ENCODE measurements around the gene SIDT2. TPM values are rescaled to one million over a fixed set of nuclear protein-coding genes. Genes with fewer than 3 reads are reported as not detected.

The SIDT2 gene
- total RNA-seq, 2 donors from 2014 or later, result 39.3 to 43.0 TPM

DNA sequence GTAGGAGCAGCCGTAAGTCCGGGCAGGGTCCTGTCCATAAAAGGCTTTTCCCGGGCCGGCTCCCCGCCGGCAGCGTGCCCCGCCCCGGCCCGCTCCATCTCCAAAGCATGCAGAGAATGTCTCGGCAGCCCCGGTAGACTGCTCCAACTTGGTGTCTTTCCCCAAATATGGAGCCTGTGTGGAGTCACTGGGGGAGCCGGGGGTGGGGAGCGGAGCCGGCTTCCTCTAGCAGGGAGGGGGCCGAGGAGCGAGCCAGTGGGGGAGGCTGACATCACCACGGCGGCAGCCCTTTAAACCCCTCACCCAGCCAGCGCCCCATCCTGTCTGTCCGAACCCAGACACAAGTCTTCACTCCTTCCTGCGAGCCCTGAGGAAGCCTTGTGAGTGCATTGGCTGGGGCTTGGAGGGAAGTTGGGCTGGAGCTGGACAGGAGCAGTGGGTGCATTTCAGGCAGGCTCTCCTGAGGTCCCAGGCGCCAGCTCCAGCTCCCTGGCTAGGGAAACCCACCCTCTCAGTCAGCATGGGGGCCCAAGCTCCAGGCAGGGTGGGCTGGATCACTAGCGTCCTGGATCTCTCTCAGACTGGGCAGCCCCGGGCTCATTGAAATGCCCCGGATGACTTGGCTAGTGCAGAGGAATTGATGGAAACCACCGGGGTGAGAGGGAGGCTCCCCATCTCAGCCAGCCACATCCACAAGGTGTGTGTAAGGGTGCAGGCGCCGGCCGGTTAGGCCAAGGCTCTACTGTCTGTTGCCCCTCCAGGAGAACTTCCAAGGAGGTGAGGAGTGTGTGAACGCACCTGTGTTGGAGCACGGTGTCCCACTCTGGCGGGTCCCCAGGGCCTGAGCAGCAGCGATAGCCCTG lies 20.7 kb downstream of the SIDT2 start, which contains the start of gene TAGLN:
Gene TAGLN, plus strand, starts transcription at position 318 of the 863 bp plus-strand sequence. CDS start 3,644 bp downstream, outside the sequence.
- peak within 1 kb of the TSS; percentile 88 for H3K4me3 ChIP-seq (ENCODE audit: low read length)
- 0 to 8% methylated on average over 7 to 34 of the region's 34 CpGs for WGBS, 2 experiments (ENCODE audit: insufficient coverage in 1 of 2, insufficient read length in 1 of 2)

DNA sequence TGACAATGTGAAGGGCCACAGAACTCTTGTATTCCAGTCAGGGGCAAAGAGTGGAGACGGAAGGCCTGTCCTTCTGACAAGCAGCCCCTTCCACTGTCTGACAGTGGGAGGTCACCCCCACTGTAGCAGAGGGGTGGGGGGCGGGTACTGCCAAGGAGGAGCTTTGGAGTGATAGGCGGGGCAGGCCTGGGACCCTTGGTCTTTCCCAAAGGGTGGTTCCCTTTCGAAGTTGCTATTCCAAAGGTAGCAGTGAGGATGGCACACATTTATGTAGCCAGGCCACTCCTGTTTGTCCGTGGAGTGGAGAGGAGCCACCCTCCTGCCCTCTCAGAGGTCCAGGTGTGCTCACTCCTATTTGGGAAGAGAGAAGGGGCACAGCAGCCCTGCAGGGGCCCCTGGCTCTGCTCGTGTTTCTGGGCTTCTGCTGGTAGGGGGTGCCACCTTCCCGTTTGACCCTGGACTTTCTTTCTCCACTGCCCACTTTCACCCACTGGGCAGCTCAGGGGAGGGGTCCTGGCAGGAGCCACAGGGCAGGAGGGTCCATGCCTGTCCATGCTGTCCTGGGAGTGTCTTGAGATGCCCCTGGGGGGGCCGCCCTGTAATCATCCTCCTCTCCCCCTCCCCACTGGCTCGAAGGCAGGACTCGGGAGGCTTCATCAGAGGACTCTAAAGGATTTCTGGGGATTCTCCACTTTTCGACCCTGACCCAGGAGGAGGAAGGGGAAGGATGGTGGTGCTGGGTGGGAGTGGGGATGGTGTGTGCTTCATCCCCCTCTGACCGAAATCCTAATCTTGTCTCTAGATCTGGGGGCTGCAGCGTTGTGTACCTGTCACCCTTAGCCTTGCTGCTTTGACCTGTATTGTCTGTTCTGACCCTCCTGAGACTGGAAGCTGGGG lies 21.6 kb downstream of the SIDT2 start:
- Histone ChIP-seq H3K4me3 (ENCODE audit: low read length) (peak overlapping the region; percentile 88), H3K9me3 (ENCODE audit: control insufficient read depth, low read length) (no peaks in the 10 kb centered on the region), H3K9ac (ENCODE audit: extremely low read depth, low read length, poor library complexity, severe bottlenecking) (peak overlapping the region; percentile 86), H3K27me3 (ENCODE audit: control insufficient read depth, insufficient read depth, low read length, poor library complexity, severe bottlenecking) (no peaks in the 10 kb centered on the region), H3K36me3 (ENCODE audit: control insufficient read depth, insufficient read depth, low read length) (peaks cover 39% of the 10 kb centered on the region), H3K27ac (ENCODE audit: low read depth, low read length) (no peak overlapping the region), H3K4me1 (ENCODE audit: control insufficient read depth, insufficient read depth, low read length) (peaks cover 13% of the 10 kb centered on the region)
- peaks cover 42% of the 10 kb centered on the region for H3K4me1 Mint-ChIP-seq
- peaks cover 38% of the 10 kb centered on the region for H3K36me3 Mint-ChIP-seq (ENCODE audit: low read depth)
- peak; percentile 68 for DNase-seq
- 20 to 29% methylated on average over 3 to 13 of the region's 13 CpGs for WGBS, 2 experiments (ENCODE audit: insufficient coverage in 1 of 2, insufficient read length in 1 of 2)
- H3K9me3 Mint-ChIP-seq, result no peaks in the 10 kb centered on the region
- peak overlapping the region; percentile 64 for H3K4me3 Mint-ChIP-seq
- TF ChIP-seq CTCF (conservative IDR thresholded peaks at IDR 0.05), result no peak
- H3K27ac Mint-ChIP-seq, result peak overlapping the region; percentile 76
- no peaks in the 10 kb centered on the region for H3K27me3 Mint-ChIP-seq (ENCODE audit: insufficient read depth)

More for the DNA sequence above, 20.7 kb downstream of the SIDT2 start, which contains the start of gene TAGLN:
- peak within 1 kb of the TSS; percentile 88 for H3K27ac Mint-ChIP-seq
- Histone ChIP-seq H3K27me3 (ENCODE audit: control insufficient read depth, insufficient read depth, low read length, poor library complexity, severe bottlenecking) (no peaks in the 10 kb centered on the region), H3K4me1 (ENCODE audit: control insufficient read depth, insufficient read depth, low read length) (peaks cover 13% of the 10 kb centered on the region), H3K27ac (ENCODE audit: low read depth, low read length) (peak within 1 kb of the TSS; percentile 75), H3K9me3 (ENCODE audit: control insufficient read depth, low read length) (no peaks in the 10 kb centered on the region), H3K36me3 (ENCODE audit: control insufficient read depth, insufficient read depth, low read length) (peaks cover 30% of the 10 kb centered on the region), H3K9ac (ENCODE audit: extremely low read depth, low read length, poor library complexity, severe bottlenecking) (peak within 1 kb of the TSS; percentile 86)
- H3K4me3 Mint-ChIP-seq, result peak within 1 kb of the TSS; percentile 64
- H3K4me1 Mint-ChIP-seq, result peaks cover 42% of the 10 kb centered on the region
- H3K9me3 Mint-ChIP-seq, result no peaks in the 10 kb centered on the region
- no peaks in the 10 kb centered on the region for H3K27me3 Mint-ChIP-seq (ENCODE audit: insufficient read depth)
- DNase-seq, result peak; percentile 97
- H3K36me3 Mint-ChIP-seq (ENCODE audit: low read depth), result peaks cover 32% of the 10 kb centered on the region
- no peak for TF ChIP-seq CTCF (conservative IDR thresholded peaks at IDR 0.05)
